Measurements from ENCODE around the gene GCK. TPM values are rescaled to one million over a fixed set of nuclear protein-coding genes. Genes with fewer than 3 reads are reported as not detected.

GCK gene
- total and polyA plus RNA-seq, 2 of the 13 experiments (the other 11 are each of a cell fraction or from before 2014, with no cell fraction given): not detected

- TF ChIP-seq ETV5 (CRISPR knock-in tag; IDR thresholded peaks at IDR 0.05; ENCODE audit: borderline replicate concordance) (peak; percentile 82), TAF1 (CRISPR knock-in tag; IDR thresholded peaks at IDR 0.05) (0 out of 2 replicates have a peak, but pooled peaks have one; percentile 23), ZNF274 (CRISPR knock-in tag; IDR thresholded peaks at IDR 0.05) (peak; percentile 82; the same call in 1 of the 2 replicates), CBX5 (CRISPR knock-in tag; IDR thresholded peaks at IDR 0.05; ENCODE audit: borderline replicate concordance) (peak; percentile 69; the same call in 1 of the 2 replicates), AKAP8 (CRISPR knock-in tag; IDR thresholded peaks at IDR 0.05) (no peak), TBX3 (IDR thresholded peaks at IDR 0.05; ENCODE audit: borderline replicate concordance) (no peak), ZEB1 (IDR thresholded peaks at IDR 0.05; ENCODE audit: insufficient replicate concordance, low read depth) (no peak), RXRA (CRISPR knock-in tag; IDR thresholded peaks at IDR 0.05) (peak; percentile 69; the same call in 1 of the 2 replicates), PRDM4 (CRISPR knock-in tag; IDR thresholded peaks at IDR 0.05; ENCODE audit: borderline replicate concordance) (no peak), ZNF331 (CRISPR knock-in tag; IDR thresholded peaks at IDR 0.05) (peak; percentile 60; the same call in 1 of the 2 replicates), TBP (CRISPR knock-in tag; IDR thresholded peaks at IDR 0.05) (no peak), ZNF646 (CRISPR knock-in tag; IDR thresholded peaks at IDR 0.05) (no peak), FOXK1 (CRISPR knock-in tag; IDR thresholded peaks at IDR 0.05; ENCODE audit: borderline replicate concordance, low read depth) (no peak), FOSL2 (CRISPR knock-in tag; IDR thresholded peaks at IDR 0.05) (no peak), CCAR2 (optimal IDR thresholded peaks at IDR 0.05; ENCODE audit: low read depth, low read length) (no peak), ZNF224 (CRISPR knock-in tag; IDR thresholded peaks at IDR 0.05) (no peak), PRDM15 (CRISPR knock-in tag; IDR thresholded peaks at IDR 0.05) (0 out of 2 replicates have a peak, but pooled peaks have one; percentile 45)
Observed at GRCh38 chr7:44221231-44221791, 32.1 kb upstream of the GCK start (continued).

Measured in HepG2 (cell line).